GM12873 (cell line): Measurements from ENCODE around the gene SPIRE1.

ENCODE experiments used
- TF ChIP-seq, protein P1 (sequence below): IDR thresholded peaks from 2 replicates; pipeline ENCODE4 v1.5.1; 2012; ENCODE audit warnings: low read depth, mild to moderate bottlenecking, moderate library complexity, low read length, control low read depth; ENCODE audit not compliant: insufficient read depth; ENCODE audit errors: missing control alignments

The SPIRE1 gene

DNA sequence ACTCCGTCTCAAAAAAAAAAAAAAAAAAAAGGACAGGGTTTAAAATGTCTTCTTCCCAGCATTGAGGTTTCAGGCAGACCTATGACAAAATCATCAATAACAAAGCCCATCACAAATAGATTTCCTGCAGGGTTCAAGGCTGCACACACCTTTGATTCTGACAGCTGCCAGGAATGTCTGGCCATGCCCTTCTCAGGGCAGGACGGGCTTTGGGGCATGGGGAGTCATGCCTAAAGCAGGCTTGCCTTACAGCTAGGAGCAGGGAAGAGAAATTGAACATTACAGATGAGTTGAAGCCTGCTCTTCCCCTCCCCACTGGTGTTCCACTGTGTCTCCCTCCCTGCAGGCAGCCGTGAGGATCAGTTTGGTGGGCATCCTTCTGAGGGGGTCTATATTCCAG, 246.5 kb downstream of the SPIRE1 start:
- TF ChIP-seq, protein P1, sequence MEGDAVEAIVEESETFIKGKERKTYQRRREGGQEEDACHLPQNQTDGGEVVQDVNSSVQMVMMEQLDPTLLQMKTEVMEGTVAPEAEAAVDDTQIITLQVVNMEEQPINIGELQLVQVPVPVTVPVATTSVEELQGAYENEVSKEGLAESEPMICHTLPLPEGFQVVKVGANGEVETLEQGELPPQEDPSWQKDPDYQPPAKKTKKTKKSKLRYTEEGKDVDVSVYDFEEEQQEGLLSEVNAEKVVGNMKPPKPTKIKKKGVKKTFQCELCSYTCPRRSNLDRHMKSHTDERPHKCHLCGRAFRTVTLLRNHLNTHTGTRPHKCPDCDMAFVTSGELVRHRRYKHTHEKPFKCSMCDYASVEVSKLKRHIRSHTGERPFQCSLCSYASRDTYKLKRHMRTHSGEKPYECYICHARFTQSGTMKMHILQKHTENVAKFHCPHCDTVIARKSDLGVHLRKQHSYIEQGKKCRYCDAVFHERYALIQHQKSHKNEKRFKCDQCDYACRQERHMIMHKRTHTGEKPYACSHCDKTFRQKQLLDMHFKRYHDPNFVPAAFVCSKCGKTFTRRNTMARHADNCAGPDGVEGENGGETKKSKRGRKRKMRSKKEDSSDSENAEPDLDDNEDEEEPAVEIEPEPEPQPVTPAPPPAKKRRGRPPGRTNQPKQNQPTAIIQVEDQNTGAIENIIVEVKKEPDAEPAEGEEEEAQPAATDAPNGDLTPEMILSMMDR = no peak

DNA sequence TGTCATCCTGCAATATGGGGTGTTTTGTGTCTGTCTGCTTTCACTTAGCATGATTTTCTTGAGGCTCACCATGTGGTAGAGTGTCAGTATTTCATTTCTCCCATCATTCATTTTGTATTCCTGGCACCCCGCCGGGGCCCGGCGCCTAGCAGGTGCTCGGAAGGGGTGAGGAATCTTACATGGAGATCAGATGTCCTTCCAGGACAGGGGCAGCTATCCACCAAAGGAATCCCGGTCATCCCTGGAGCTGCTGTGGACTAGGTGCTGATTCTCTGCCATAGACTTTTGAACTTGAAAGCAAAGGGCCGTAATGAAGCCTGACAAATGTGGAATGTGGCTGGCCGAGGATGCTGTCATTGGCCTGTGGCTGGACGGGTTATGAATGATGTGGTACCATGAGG, 247.8 kb downstream of the SPIRE1 start:
- TF ChIP-seq, protein P1 = no peak

DNA sequence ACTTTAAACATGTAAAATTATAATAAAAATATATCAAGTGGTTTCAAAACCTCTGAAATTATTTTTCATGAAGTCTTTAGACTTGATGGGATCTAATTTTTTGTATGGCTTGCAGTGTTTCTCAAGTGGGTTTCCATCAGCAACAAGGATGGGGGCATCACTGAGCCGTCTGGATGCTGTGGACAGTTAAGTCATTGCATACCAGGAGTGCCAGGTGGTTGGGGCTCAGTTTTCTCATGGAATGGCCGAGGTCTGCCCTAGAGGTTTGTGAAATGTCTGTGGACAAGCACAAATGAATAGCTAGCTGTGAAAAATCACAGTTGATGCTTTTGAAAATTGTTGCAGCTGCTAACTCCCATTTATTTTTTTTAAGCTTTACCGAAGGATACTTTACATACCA, 248.4 kb downstream of the SPIRE1 start:
- TF ChIP-seq, protein P1 = no peak

DNA sequence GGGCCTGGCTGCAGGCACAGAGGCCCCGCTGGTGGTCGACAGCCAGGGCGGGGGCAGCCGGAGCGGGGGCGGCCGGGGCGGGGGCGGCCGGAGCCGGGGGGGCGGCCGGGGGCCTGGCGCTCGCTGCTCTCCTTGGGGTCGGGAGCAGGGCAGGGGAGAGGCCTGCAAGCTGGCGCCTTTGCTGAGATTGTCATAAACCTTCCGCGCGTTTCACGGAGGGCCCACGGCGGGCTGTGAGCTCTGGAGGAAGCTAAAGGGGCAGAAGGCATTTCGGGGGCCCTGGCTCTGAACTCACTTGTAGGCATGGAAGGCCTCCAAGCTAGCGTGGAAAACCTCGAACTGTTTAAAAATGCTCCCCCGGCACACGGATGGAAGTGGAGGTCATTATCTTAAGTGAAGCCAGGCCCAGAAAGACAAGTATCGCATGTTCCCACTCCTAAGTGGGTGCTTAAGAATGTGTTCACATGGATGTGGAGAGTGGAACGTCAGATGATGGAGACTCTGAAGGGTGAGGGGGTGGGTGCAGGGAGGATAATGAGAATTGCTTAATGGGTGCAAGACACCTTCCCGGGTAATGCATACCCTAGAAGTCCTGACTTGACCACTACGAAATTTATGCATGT, 249.5 kb downstream of the SPIRE1 start:
- TF ChIP-seq, protein P1 = no peak

DNA sequence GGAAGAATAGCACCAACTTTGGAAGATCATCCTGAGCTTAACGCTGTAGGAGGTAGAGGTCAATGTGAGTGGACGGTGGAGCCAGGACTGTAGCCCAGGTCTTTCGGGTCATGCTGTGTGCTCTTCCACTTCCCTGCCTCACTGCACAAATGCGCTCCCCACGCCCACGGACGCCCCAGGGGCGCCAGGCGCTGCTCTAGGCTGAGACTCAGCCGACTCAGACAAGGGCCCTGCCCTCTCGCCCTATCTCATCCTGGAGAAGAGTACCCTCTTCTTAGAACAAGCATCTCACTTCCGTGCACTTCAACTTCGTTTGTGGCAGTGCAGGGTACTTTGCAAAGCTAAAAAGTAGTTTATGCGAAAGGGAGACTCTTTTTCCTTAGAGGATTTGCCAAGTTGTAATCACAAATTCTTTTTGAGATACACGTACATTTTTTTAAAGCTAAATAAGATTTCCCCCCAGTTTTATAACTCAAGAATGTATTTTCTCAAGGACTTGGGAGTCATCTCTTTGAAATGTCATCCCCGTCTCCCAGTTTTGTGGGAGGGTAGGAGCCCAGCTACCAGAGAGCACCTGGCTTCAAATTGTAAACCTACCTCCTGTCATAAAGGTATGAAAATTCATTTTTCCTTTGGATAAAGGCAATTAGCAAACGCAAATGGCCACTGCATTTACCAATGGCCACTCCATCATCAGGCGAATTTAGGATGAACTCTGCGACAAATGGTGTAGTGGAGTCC, 251.4 kb downstream of the SPIRE1 start:
- TF ChIP-seq, protein P1 = no peak

DNA sequence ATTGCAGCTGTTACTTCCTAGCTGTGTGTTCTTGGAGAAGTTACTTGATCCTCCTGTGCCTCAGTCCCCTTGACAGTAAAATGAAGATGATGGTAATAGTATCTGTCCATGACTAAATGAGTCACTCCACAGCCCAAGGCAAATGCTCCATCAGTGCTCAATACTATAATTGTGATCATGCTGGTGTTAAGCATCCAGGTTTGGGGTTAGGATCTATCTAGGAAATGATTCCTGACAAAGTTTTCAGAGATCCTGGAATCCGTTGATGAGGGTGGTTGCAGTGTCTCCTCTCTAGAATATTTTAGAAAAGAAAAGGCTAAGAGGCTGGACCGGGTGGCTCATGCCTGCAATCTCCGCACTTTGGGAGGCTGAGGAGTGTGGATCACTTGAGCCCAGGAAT, 252.8 kb downstream of the SPIRE1 start:
- TF ChIP-seq, protein P1 = no peak

DNA sequence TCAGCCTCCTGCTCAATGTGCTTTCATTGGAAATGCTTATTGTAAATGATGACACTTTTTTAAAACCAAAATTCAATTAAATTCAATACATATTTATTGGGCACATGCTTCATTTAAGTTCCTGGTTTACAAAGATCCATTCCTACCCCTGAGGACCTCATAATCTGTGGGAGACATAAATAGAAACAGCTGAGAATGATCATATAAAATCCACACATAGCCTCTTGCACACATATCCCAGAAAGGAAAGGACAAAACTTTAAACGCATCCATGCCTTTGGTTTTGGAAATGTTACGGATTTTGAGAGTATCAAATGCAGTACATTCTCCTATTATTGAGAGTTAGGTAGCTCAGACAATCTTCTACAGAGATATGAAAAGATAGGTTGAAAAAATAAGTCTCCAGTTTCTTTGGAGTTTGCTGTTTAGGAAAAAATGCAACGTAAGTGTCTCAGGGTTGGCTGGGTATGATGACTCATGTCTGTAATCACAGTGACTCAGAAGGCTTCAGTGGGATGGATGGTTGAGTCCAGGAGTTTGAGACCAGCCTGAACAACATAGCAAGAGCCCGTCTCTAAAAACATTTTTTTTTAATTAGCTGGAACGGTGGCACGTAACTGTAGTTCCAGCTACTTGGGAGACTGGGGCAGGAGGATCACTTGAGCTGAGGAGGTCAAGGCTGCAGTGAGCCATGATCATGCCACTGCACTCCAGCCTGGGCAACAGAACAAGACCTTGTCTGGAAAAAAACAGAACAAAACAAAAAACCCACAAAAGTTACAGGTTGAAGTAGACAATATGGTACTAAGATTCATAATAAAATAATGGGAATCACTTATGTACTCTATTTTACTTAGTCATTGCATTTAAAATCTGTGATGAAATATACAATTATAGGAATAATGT, 254.1 kb downstream of the SPIRE1 start:
- TF ChIP-seq, protein P1 = no peak
